ENCODE measurements around the gene PMAIP1. TPM values are rescaled to one million over a fixed set of nuclear protein-coding genes. Genes with fewer than 3 reads are reported as not detected.

The PMAIP1 gene
- total RNA-seq, 1 donor from 2014 or later = 24.1 TPM

GRCh38 chr18:59884351-59884750 is 15.4 kb upstream of the PMAIP1 start:
- intact Hi-C loops (cut with micrococcal nuclease) = no loop called here

- intact Hi-C loops (cut with micrococcal nuclease) = loop anchor here (1.0 to 5.0 kb wide), 4 partner anchors 9 to 38 kb away; partner anchors contain the start of gene PMAIP1
These were observed 14.1 kb upstream of the PMAIP1 start for GRCh38 chr18:59885579-59886163.

GRCh38 chr18:59886399-59886798 is 13.4 kb upstream of the PMAIP1 start:
- intact Hi-C loops (cut with micrococcal nuclease) = loop anchor here (5.0 kb wide), 1 partner anchor 36 kb away; no protein-coding TSS in a partner anchor

- intact Hi-C loops (cut with micrococcal nuclease) = no loop called here
These were observed 7.7 kb upstream of the PMAIP1 start for GRCh38 chr18:59892123-59892522.

- intact Hi-C loops (cut with micrococcal nuclease) = no loop called here
These were observed 5.8 kb upstream of the PMAIP1 start for GRCh38 chr18:59893971-59894370.

GRCh38 chr18:59897321-59897954 is 2.4 kb upstream of the PMAIP1 start:
- intact Hi-C loops (cut with micrococcal nuclease) = no loop called here

- intact Hi-C loops (cut with micrococcal nuclease) = no loop called here
These were observed 1.7 kb upstream of the PMAIP1 start for GRCh38 chr18:59898093-59898492.

GRCh38 chr18:59898609-59899297 is 1.0 kb upstream of the PMAIP1 start:
- intact Hi-C loops (cut with micrococcal nuclease) = loop anchor here (1.0 kb wide), 4 partner anchors 13 to 759 kb away; partner anchors contain the start of gene SEC11C

- intact Hi-C loops (cut with micrococcal nuclease) = loop anchor here (1.0 to 10.0 kb wide), 4 partner anchors 63 to 1356 kb away; partner anchors contain the start of gene MALT1
These were observed 679 bp downstream of the PMAIP1 start for GRCh38 chr18:59900222-59901128.

GRCh38 chr18:59902131-59902992 is 2.6 kb downstream of the PMAIP1 start:
- intact Hi-C loops (cut with micrococcal nuclease) = loop anchor here (5.0 to 10.0 kb wide), 3 partner anchors 1230 to 1358 kb away; partner anchors contain the start of gene MALT1

GRCh38 chr18:59902993-59903610 is 3.3 kb downstream of the PMAIP1 start:
- intact Hi-C loops (cut with micrococcal nuclease) = loop anchor here (5.0 to 10.0 kb wide), 3 partner anchors 1231 to 1358 kb away; partner anchors contain the start of gene MALT1

- intact Hi-C loops (cut with micrococcal nuclease) = loop anchor here (2.0 to 10.0 kb wide), 6 partner anchors 17 to 1359 kb away; partner anchors contain the start of genes LMAN1, MALT1 and SEC11C
These were observed 4.3 kb downstream of the PMAIP1 start for GRCh38 chr18:59904011-59904601.

- intact Hi-C loops (cut with micrococcal nuclease) = loop anchor here (2.0 to 10.0 kb wide), 5 partner anchors 15 to 1361 kb away; partner anchors contain the start of genes LMAN1 and SEC11C
These were observed 5.9 kb downstream of the PMAIP1 start for GRCh38 chr18:59905686-59906091.

GRCh38 chr18:59906203-59906602 is 6.4 kb downstream of the PMAIP1 start:
- intact Hi-C loops (cut with micrococcal nuclease) = loop anchor here (10.0 kb wide), 2 partner anchors 1291 to 1361 kb away; no protein-coding TSS in a partner anchor

- intact Hi-C loops (cut with micrococcal nuclease) = loop anchor here (1.0 to 10.0 kb wide), 6 partner anchors 9 to 1362 kb away; no protein-coding TSS in a partner anchor
These were observed 7.4 kb downstream of the PMAIP1 start for GRCh38 chr18:59907172-59907571.

GRCh38 chr18:59907660-59908059 is 7.9 kb downstream of the PMAIP1 start:
- intact Hi-C loops (cut with micrococcal nuclease) = loop anchor here (1.0 to 10.0 kb wide), 6 partner anchors 9 to 1363 kb away; no protein-coding TSS in a partner anchor

GRCh38 chr18:59908799-59909198 is 9.0 kb downstream of the PMAIP1 start:
- intact Hi-C loops (cut with micrococcal nuclease) = loop anchor here (10.0 kb wide), 2 partner anchors 1294 to 1364 kb away; no protein-coding TSS in a partner anchor

GRCh38 chr18:59909289-59910036 is 9.7 kb downstream of the PMAIP1 start:
- intact Hi-C loops (cut with micrococcal nuclease) = loop anchor here (10.0 kb wide), 2 partner anchors 1295 to 1365 kb away; no protein-coding TSS in a partner anchor
